ENCODE data around the gene SMIM1. TPM values are rescaled to one million over a fixed set of nuclear protein-coding genes. Genes with fewer than 3 reads are reported as not detected.

The SMIM1 gene
- total and polyA plus RNA-seq, 9 of the 15 experiments (the other 6 are each of a cell fraction or from before 2014, with no cell fraction given) = 2.3 to 125 (median 24.3) TPM

DNA sequence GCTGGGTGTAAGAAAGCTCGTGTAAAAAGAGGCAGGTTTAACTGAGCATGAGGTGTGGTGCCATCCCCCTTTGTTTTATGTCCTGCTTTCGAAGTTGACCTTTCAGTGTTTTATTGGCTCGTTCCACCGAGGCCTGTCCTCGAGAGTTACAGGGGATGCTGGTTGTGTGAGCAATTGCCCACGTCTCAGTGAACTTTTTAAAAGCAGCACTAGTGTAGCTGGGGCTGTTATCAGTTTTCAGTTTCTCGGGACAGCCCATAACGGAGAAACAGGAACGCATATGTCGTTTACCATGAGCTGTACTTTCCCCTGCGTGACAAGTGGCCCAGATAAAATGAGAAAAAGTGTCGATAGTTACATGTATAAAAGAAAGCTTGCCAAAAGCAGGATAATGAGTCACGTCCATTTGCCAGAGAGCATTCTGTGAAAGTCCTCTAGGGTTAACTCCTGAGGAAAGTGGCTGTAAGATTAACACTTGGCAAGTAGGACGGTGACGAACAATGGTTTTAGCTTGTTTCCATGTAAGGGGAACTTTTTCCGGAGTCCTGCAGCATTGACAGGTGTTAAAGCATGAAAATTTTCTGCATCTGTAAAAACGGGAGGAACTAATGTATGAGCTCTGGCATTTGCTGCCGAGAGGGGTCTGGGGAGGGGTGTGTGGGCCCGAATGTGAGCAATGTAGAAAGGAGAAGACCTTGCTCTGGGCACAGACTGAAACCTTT lies 31.5 kb downstream of the SMIM1 start (continued):
- TF ChIP-seq, protein P1, sequence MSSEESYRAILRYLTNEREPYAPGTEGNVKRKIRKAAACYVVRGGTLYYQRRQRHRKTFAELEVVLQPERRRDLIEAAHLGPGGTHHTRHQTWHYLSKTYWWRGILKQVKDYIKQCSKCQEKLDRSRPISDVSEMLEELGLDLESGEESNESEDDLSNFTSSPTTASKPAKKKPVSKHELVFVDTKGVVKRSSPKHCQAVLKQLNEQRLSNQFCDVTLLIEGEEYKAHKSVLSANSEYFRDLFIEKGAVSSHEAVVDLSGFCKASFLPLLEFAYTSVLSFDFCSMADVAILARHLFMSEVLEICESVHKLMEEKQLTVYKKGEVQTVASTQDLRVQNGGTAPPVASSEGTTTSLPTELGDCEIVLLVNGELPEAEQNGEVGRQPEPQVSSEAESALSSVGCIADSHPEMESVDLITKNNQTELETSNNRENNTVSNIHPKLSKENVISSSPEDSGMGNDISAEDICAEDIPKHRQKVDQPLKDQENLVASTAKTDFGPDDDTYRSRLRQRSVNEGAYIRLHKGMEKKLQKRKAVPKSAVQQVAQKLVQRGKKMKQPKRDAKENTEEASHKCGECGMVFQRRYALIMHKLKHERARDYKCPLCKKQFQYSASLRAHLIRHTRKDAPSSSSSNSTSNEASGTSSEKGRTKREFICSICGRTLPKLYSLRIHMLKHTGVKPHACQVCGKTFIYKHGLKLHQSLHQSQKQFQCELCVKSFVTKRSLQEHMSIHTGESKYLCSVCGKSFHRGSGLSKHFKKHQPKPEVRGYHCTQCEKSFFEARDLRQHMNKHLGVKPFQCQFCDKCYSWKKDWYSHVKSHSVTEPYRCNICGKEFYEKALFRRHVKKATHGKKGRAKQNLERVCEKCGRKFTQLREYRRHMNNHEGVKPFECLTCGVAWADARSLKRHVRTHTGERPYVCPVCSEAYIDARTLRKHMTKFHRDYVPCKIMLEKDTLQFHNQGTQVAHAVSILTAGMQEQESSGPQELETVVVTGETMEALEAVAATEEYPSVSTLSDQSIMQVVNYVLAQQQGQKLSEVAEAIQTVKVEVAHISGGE (CRISPR knock-in tag; IDR thresholded peaks at IDR 0.05) = peak in 1 of 3 experiments; percentile 37; a peak in 1 of 6 replicates
- TF ChIP-seq, protein P2, sequence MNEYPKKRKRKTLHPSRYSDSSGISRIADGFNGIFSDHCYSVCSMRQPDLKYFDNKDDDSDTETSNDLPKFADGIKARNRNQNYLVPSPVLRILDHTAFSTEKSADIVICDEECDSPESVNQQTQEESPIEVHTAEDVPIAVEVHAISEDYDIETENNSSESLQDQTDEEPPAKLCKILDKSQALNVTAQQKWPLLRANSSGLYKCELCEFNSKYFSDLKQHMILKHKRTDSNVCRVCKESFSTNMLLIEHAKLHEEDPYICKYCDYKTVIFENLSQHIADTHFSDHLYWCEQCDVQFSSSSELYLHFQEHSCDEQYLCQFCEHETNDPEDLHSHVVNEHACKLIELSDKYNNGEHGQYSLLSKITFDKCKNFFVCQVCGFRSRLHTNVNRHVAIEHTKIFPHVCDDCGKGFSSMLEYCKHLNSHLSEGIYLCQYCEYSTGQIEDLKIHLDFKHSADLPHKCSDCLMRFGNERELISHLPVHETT (CRISPR knock-in tag; conservative IDR thresholded peaks at IDR 0.05 in 1 of 2, IDR thresholded peaks at IDR 0.05 in 1 of 2) = 0 out of 4 replicates have a peak, but pooled peaks of 1 of the 2 experiments have one; percentile 18
- TF ChIP-seq L3MBTL2 (IDR thresholded peaks at IDR 0.05) (peak; percentile 86), SOX6 (IDR thresholded peaks at IDR 0.05) (no peak), MAZ (CRISPR knock-in tag; conservative IDR thresholded peaks at IDR 0.05 in 1 of 2, IDR thresholded peaks at IDR 0.05 in 1 of 2) (no peak), JUND (IDR thresholded peaks at IDR 0.05; ENCODE audit: borderline replicate concordance, low read depth, low read length) (no peak; the same call in 1 of the 2 replicates), JUND (tag; IDR thresholded peaks at IDR 0.05; ENCODE audit: borderline replicate concordance, low read depth, low read length) (peak; percentile 38; the same call in 1 of the 3 replicates), PTTG1 (tag; IDR thresholded peaks at IDR 0.05; ENCODE audit: low read depth) (no peak), HDAC6 (IDR thresholded peaks at IDR 0.05; ENCODE audit: low read depth, low read length) (no peak), CUX1 (CRISPR knock-in tag; IDR thresholded peaks at IDR 0.05) (peak; percentile 57; the same call in 1 of the 2 replicates), HNRNPL (IDR thresholded peaks at IDR 0.05; ENCODE audit: low read depth, low read length) (no peak), SMARCE1 (IDR thresholded peaks at IDR 0.05) (0 out of 2 replicates have a peak, but pooled peaks have one; percentile 36), DNMT1 (IDR thresholded peaks at IDR 0.05) (no peak)
- TF ChIP-seq, protein P3, sequence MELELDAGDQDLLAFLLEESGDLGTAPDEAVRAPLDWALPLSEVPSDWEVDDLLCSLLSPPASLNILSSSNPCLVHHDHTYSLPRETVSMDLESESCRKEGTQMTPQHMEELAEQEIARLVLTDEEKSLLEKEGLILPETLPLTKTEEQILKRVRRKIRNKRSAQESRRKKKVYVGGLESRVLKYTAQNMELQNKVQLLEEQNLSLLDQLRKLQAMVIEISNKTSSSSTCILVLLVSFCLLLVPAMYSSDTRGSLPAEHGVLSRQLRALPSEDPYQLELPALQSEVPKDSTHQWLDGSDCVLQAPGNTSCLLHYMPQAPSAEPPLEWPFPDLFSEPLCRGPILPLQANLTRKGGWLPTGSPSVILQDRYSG (tag; conservative IDR thresholded peaks at IDR 0.05; ENCODE audit: low read depth) = 0 out of 2 replicates have a peak, but pooled peaks have one; percentile 59
